HG02970 (cell line): Measurements from ENCODE around the gene OR4A47.
"Not testable (repeated sequence)": the region's sequence is repeated elsewhere in the genome, so short reads cannot be mapped to it uniquely, and the experiment has no call there.

Experiments used
- ATAC-seq: cut with Tn5 transposase; IDR thresholded peaks from one replicate; pipeline ENCODE4 v1.9.1; 2021; ENCODE audit warnings: mild to moderate bottlenecking, moderate library complexity, moderate number of reproducible peaks; ENCODE audit not compliant: unreplicated experiment, low FRiP score

OR4A47 gene, protein sequence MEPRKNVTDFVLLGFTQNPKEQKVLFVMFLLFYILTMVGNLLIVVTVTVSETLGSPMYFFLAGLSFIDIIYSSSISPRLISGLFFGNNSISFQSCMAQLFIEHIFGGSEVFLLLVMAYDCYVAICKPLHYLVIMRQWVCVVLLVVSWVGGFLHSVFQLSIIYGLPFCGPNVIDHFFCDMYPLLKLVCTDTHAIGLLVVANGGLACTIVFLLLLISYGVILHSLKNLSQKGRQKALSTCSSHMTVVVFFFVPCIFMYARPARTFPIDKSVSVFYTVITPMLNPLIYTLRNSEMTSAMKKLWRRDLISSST

GRCh38 chr11:48488493-48488892 is at the start of gene OR4A47:
Gene OR4A47, plus strand, starts transcription at chr11:48488793. Its CDS starts 0 bp downstream, at chr11:48488793.
- ATAC-seq, result not testable (repeated sequence)

DNA sequence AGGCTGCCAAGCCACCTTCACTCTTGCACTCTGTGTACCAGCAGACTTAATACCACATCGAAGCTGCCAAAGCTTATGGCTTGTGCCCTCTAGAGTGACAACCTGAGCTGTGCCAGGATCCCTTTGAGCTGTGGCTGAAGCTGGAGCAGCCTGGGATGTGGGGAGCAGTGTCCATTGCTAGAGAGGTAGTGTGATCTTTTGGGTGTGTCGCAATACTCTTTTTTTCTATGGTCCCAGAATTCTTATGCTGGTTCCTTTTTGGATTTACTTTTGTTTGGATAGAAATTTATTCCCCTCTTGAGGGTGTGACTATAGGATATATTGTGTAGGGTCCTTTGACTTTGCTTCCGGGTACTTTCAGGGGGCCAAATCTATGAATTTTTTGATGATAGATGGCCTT is 32.7 kb upstream of the OR4A47 start:
- ATAC-seq, result not testable (repeated sequence)

DNA sequence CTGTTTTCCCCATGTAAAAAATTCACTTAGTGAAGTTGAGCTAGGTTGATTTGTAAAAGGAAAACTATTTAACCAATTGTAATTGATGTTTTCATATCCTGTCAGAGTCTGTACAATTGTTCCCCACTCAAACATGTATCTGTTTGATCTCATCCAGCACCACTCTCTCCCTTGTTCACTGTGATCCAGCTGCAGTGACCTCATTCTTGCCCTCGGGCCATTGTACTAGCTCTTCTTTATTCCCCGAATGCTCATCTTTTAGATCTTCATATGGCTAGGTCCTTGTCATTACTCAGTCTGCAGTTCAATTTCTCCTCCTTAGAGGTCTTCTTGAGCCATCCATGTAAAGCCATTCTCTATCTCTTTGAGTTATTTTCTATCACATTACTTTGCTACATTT is 14.6 kb upstream of the OR4A47 start:
- ATAC-seq, result not testable (repeated sequence)

GRCh38 chr11:48474703-48475102 is 13.9 kb upstream of the OR4A47 start:
- not testable (repeated sequence) for ATAC-seq

DNA sequence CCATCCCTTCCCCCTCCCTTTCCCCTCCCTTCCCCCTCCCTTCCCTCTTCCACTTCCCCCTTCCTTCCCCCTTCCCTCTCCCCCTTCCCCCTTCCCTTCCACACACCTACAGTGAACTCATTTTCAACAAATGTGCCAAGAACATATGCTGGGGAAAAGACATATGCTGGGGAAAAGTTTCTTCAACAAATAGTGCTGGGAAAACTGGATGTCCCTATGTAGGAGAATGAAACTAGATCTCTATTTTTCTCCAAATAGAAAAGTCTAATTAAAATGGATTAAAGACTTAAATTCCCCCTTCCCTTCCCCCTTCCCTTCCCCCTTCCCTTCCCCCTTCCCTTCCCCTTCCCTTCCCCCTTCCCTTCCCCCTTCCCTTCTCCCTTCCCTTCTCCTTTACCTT is 17.6 kb downstream of the OR4A47 start:
- ATAC-seq, result not testable (repeated sequence)

GRCh38 chr11:48538991-48539390 is 50.4 kb downstream of the OR4A47 start:
- no peak for ATAC-seq
